ENCODE results near the gene AASDH. TPM values are rescaled to one million over a fixed set of nuclear protein-coding genes. Genes with fewer than 3 reads are reported as not detected.
A peak's percentile ranks its signal among the peaks of the same experiment; 100 is the strongest.

AASDH gene
- total RNA-seq, 1 experiment from 2014 or later, result 8.4 TPM

GRCh38 chr4:56414135-56414670, 26.9 kb upstream of the AASDH start:
- peak in 1 of 2 experiments; percentile 27 for DNase-seq (ENCODE audit: low read depth in 1 of 2, low spot score in 2 of 2)
- Histone ChIP-seq H3K27me3 (replicated peaks) (no peaks in the 10 kb centered on the region), H3K4me3 (peak overlapping the region; percentile 24), H3K9me3 (replicated peaks) (no peaks in the 10 kb centered on the region), H3K27ac (peak overlapping the region; percentile 41), H3K4me1 (replicated peaks) (no peaks in the 10 kb centered on the region; the same call in 1 of the 2 replicates), H3K36me3 (no peaks in the 10 kb centered on the region; the same call in 1 of the 2 replicates)

GRCh38 chr4:56410247-56411062, 23.2 kb upstream of the AASDH start:
- peak in 1 of 2 experiments; percentile 58 for DNase-seq (ENCODE audit: low read depth in 1 of 2, low spot score in 2 of 2)
- no peaks in the 10 kb centered on the region for H3K27me3 ChIP-seq (replicated peaks)
- H3K9me3 ChIP-seq (replicated peaks), result no peaks in the 10 kb centered on the region
- H3K4me1 ChIP-seq (replicated peaks), result no peaks in the 10 kb centered on the region; the same call in 1 of the 2 replicates
- H3K27ac ChIP-seq, result peak overlapping the region; percentile 47
- no peak overlapping the region for H3K4me3 ChIP-seq
- H3K36me3 ChIP-seq, result peaks cover 12% of the 10 kb centered on the region

GRCh38 chr4:56409511-56410090, 22.3 kb upstream of the AASDH start:
- H3K4me3 ChIP-seq, result no peak overlapping the region
- DNase-seq (ENCODE audit: low read depth in 1 of 2, low spot score in 2 of 2), result no peak
- no peaks in the 10 kb centered on the region; the same call in 1 of the 2 replicates for H3K4me1 ChIP-seq (replicated peaks)
- no peak overlapping the region; the same call in 1 of the 2 replicates for H3K27ac ChIP-seq
- no peaks in the 10 kb centered on the region for H3K9me3 ChIP-seq (replicated peaks)
- H3K36me3 ChIP-seq, result peaks cover 20% of the 10 kb centered on the region
- H3K27me3 ChIP-seq (replicated peaks), result no peaks in the 10 kb centered on the region

- Histone ChIP-seq H3K9me3 (replicated peaks) (no peaks in the 10 kb centered on the region), H3K4me3 (no peak overlapping the region), H3K36me3 (peaks cover 25% of the 10 kb centered on the region), H3K4me1 (replicated peaks) (no peaks in the 10 kb centered on the region; the same call in 1 of the 2 replicates), H3K27ac (no peak overlapping the region), H3K27me3 (replicated peaks) (no peaks in the 10 kb centered on the region)
- DNase-seq (ENCODE audit: low read depth in 1 of 2, low spot score in 2 of 2), result no peak
These were observed 21.7 kb upstream of the AASDH start for GRCh38 chr4:56408978-56409377.

- Histone ChIP-seq H3K4me1 (replicated peaks) (no peaks in the 10 kb centered on the region; the same call in 1 of the 2 replicates), H3K36me3 (peaks cover 43% of the 10 kb centered on the region), H3K9me3 (replicated peaks) (no peaks in the 10 kb centered on the region), H3K4me3 (no peak overlapping the region), H3K27me3 (replicated peaks) (no peaks in the 10 kb centered on the region), H3K27ac (no peak overlapping the region)
- DNase-seq (ENCODE audit: low read depth in 1 of 2, low spot score in 2 of 2), result no peak
These were observed 18.9 kb upstream of the AASDH start for GRCh38 chr4:56406151-56406550.

GRCh38 chr4:56405016-56405415, 17.7 kb upstream of the AASDH start:
- Histone ChIP-seq H3K27ac (no peak overlapping the region), H3K4me1 (replicated peaks) (no peaks in the 10 kb centered on the region), H3K4me3 (no peak overlapping the region), H3K9me3 (replicated peaks) (no peaks in the 10 kb centered on the region), H3K27me3 (replicated peaks) (no peaks in the 10 kb centered on the region), H3K36me3 (peaks cover 49% of the 10 kb centered on the region)
- no peak for DNase-seq (ENCODE audit: low read depth in 1 of 2, low spot score in 2 of 2)

GRCh38 chr4:56400560-56400959, 13.3 kb upstream of the AASDH start:
- Histone ChIP-seq H3K27ac (no peak overlapping the region), H3K36me3 (peaks cover 58% of the 10 kb centered on the region), H3K4me3 (no peak overlapping the region), H3K9me3 (replicated peaks) (no peaks in the 10 kb centered on the region), H3K4me1 (replicated peaks) (no peaks in the 10 kb centered on the region), H3K27me3 (replicated peaks) (no peaks in the 10 kb centered on the region)
- no peak for DNase-seq (ENCODE audit: low read depth in 1 of 2, low spot score in 2 of 2)

GRCh38 chr4:56391270-56391669, 4.0 kb upstream of the AASDH start:
- H3K27me3 ChIP-seq (replicated peaks), result no peaks in the 10 kb centered on the region
- no peaks in the 10 kb centered on the region for H3K9me3 ChIP-seq (replicated peaks)
- peaks cover 8% of the 10 kb centered on the region for H3K4me1 ChIP-seq (replicated peaks)
- H3K27ac ChIP-seq, result no peak overlapping the region
- H3K36me3 ChIP-seq, result peaks cover 19% of the 10 kb centered on the region
- no peak overlapping the region for H3K4me3 ChIP-seq
- no peak for DNase-seq (ENCODE audit: low read depth in 1 of 2, low spot score in 2 of 2)

GRCh38 chr4:56389558-56389957, 2.3 kb upstream of the AASDH start:
- Histone ChIP-seq H3K36me3 (peaks cover 13% of the 10 kb centered on the region; the same call in 1 of the 2 replicates), H3K27me3 (replicated peaks) (no peaks in the 10 kb centered on the region), H3K4me3 (no peak overlapping the region), H3K9me3 (replicated peaks) (no peaks in the 10 kb centered on the region), H3K4me1 (replicated peaks) (peaks cover 8% of the 10 kb centered on the region), H3K27ac (no peak overlapping the region)
- DNase-seq (ENCODE audit: low read depth in 1 of 2, low spot score in 2 of 2), result no peak

GRCh38 chr4:56388306-56388705, 1.0 kb upstream of the AASDH start:
- Histone ChIP-seq H3K4me1 (replicated peaks) (peaks cover 8% of the 10 kb centered on the region), H3K27ac (peak overlapping the region; percentile 66), H3K9me3 (replicated peaks) (no peaks in the 10 kb centered on the region), H3K27me3 (replicated peaks) (no peaks in the 10 kb centered on the region), H3K36me3 (peaks cover 13% of the 10 kb centered on the region; the same call in 1 of the 2 replicates), H3K4me3 (peak overlapping the region; percentile 50)
- no peak for DNase-seq (ENCODE audit: low read depth in 1 of 2, low spot score in 2 of 2)

GRCh38 chr4:56386091-56386490, 1.2 kb downstream of the AASDH start:
- no peaks in the 10 kb centered on the region for H3K9me3 ChIP-seq (replicated peaks)
- H3K4me1 ChIP-seq (replicated peaks), result peaks cover 8% of the 10 kb centered on the region
- no peak overlapping the region for H3K27ac ChIP-seq
- H3K36me3 ChIP-seq, result no peaks in the 10 kb centered on the region
- DNase-seq (ENCODE audit: low read depth in 1 of 2, low spot score in 2 of 2), result no peak
- no peaks in the 10 kb centered on the region for H3K27me3 ChIP-seq (replicated peaks)
- no peak overlapping the region for H3K4me3 ChIP-seq

GRCh38 chr4:56375458-56375857, 11.8 kb downstream of the AASDH start:
- H3K27ac ChIP-seq, result no peak overlapping the region
- H3K27me3 ChIP-seq (replicated peaks), result no peaks in the 10 kb centered on the region
- H3K4me1 ChIP-seq (replicated peaks), result no peaks in the 10 kb centered on the region
- H3K9me3 ChIP-seq (replicated peaks), result no peaks in the 10 kb centered on the region
- H3K4me3 ChIP-seq, result no peak overlapping the region
- H3K36me3 ChIP-seq, result peaks cover 4% of the 10 kb centered on the region; the same call in 1 of the 2 replicates
- no peak for DNase-seq (ENCODE audit: low read depth in 1 of 2, low spot score in 2 of 2)

- no peaks in the 10 kb centered on the region for H3K9me3 ChIP-seq (replicated peaks)
These were observed 12.3 kb downstream of the AASDH start for GRCh38 chr4:56374956-56375355.

GRCh38 chr4:56372774-56373173, 14.5 kb downstream of the AASDH start:
- no peaks in the 10 kb centered on the region for H3K9me3 ChIP-seq (replicated peaks)
- no peak overlapping the region for H3K27ac ChIP-seq
- H3K4me3 ChIP-seq, result no peak overlapping the region
- peaks cover 8% of the 10 kb centered on the region; the same call in 1 of the 2 replicates for H3K36me3 ChIP-seq
- H3K27me3 ChIP-seq (replicated peaks), result no peaks in the 10 kb centered on the region
- H3K4me1 ChIP-seq (replicated peaks), result no peaks in the 10 kb centered on the region
- no peak for DNase-seq (ENCODE audit: low read depth in 1 of 2, low spot score in 2 of 2)

More at GRCh38 chr4:56374956-56375355, 12.3 kb downstream of the AASDH start:
- H3K36me3 ChIP-seq, result peaks cover 8% of the 10 kb centered on the region; the same call in 1 of the 2 replicates
- no peak overlapping the region for H3K4me3 ChIP-seq
- no peaks in the 10 kb centered on the region for H3K27me3 ChIP-seq (replicated peaks)
- DNase-seq (ENCODE audit: low read depth in 1 of 2, low spot score in 2 of 2), result no peak
- H3K27ac ChIP-seq, result no peak overlapping the region
- H3K4me1 ChIP-seq (replicated peaks), result no peaks in the 10 kb centered on the region

Data from SJSA1 (cell line).